Heart left ventricle (tissue), 13 donors: Measurements from ENCODE around the gene TBC1D12.

Experiments used
- POLR2A ChIP-seq, 2 donors: fragments of 450-650 bp; IDR thresholded peaks; one replicate each; pipeline ENCODE4 v1.6.1; 2017; ENCODE audit warnings: antibody characterized with exemption in 2 of 2, mild to moderate bottlenecking in 2 of 2, moderate library complexity in 2 of 2
- TF ChIP-seq, protein P1 (sequence below), 12 donors: fragments of 200-600 bp; sonication (generic) in 4 of 12; IDR thresholded peaks; one replicate each; pipeline versions ENCODE4 v1.5.0 to v1.8.0; 2018 to 2022; ENCODE audit warnings: antibody characterized with exemption in 12 of 12, mild to moderate bottlenecking in 5 of 12
- donor health status: ischemic (EF 13 %, LVEDD 7.1; RV severe dilation, severe dysfunction).
- donor health status: DM: no; HTN: yes; CAD: no.
- donor health status: DM: no; HTN: no; CAD: no.
- donor health status: ischemic (EF 25% LVEDD 6.9; RV normal size, moderate dysfunction).
- donor health status: ischemic (EF 25% LVEDD 5.7; RV mildly dilated, moderate dysfunction).
- donor health status: ischemic (EF 35%, LVEDD 5.7; RV mildly dilated, moderate dysfunction).
- donor health status: nonischemic (EF 11% LVEDD 7.7; RV severe dilation, severe dysfunction).
- donor health status: DM: yes; HTN: yes; CAD: no.
- donor health status: PGD.
- donor health status: ischemic (EF 29% LVEDD 5.4; RV normal size, mild dysfunction).
- donor health status: nonischemic (EF 23%, LVEDD 6.1; RV moderate dilation, normal function).

- TF ChIP-seq, protein P1, sequence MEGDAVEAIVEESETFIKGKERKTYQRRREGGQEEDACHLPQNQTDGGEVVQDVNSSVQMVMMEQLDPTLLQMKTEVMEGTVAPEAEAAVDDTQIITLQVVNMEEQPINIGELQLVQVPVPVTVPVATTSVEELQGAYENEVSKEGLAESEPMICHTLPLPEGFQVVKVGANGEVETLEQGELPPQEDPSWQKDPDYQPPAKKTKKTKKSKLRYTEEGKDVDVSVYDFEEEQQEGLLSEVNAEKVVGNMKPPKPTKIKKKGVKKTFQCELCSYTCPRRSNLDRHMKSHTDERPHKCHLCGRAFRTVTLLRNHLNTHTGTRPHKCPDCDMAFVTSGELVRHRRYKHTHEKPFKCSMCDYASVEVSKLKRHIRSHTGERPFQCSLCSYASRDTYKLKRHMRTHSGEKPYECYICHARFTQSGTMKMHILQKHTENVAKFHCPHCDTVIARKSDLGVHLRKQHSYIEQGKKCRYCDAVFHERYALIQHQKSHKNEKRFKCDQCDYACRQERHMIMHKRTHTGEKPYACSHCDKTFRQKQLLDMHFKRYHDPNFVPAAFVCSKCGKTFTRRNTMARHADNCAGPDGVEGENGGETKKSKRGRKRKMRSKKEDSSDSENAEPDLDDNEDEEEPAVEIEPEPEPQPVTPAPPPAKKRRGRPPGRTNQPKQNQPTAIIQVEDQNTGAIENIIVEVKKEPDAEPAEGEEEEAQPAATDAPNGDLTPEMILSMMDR (IDR thresholded peaks at IDR 0.05), result no peak
- peak in 1 of 2 donors; percentile 26 for TF ChIP-seq POLR2A (IDR thresholded peaks at IDR 0.05)
Measured at GRCh38 chr10:94403380-94404213, 1.3 kb downstream of the TBC1D12 start.
